HL-60/S4 treated with phorbol 12-myristate 13-acetate at 8.2 ng/mL for 4 days and 3 days (cell line): ENCODE results near the gene TTYH3.

Source experiments
- in situ Hi-C: fragments of 300-500 bp; cut with MboI; formaldehyde crosslinking; loops from 2 replicates; pipeline ENCODE4 v1.15.0; 2022; ENCODE audit warnings: low sequenced_read_pairs

TTYH3 gene

DNA sequence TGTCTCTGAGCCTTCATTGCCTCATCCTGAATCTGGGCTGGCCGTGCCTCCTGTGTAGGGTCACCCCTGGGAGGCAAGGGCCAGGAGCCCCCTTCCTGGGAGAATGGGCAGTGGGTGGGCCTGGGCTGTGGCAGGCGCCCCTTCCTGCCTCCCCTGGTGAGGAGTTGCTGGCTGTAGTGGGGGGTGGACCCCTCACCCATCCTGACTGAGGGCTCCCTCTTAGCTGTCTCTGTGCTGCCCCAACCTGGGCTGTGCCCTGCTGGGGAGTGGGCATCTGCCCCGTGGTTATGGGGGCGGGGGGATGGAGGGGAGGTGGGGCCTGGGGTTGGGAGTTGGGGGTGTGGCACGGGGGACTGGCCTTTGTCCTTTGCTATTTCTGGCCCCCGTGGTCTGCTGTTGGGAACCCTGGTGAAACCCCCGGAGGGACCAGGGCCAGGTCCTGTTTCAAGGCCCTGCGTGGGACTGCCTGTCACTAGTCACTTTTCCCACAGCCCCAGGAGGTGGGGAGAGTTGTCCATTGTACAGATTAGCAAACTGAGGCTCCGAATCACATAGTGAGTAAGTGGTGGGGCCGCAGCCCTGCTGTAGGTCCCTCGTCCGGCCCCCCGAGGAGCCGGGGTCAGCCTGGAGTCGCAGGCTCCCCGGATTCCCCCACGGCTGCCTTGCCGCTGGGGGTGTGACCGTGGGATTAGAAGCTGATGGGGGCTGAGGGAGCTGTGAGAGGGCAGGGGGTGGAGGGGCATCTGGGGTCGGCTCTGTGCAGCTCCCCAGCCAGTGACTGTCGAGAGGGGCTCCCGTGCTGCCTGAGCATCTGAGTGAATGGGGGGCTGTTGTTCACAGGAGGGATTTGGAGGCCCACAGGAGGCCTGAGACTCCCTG lies 2.7 kb downstream of the TTYH3 start:
- in situ Hi-C loops = no loop called here

DNA sequence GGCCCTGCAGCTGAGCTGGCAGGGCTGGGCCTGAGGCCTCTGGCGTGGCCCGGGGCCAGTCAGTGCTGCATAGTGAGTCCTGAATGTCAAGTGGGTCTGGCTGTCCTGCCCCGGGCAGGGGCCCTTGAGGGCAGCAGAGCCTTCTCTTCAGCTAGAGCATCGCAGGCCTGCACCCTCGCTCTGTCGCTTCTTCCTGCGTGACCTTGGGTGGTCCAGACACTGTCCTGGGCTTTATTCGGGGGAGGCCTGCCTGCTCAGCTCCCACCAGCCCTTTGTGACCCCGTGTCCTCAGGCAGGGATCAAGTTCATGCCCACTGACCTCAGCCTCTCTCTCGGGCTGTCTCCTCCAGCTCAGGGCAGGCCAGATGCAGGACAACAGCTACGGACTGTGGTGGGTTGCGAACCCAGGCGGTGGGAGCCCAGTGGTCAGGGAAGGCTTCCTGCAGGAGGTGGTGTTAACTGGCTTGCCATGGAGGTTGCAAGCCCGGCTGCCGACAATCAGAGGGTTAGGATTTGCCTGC lies 3.4 kb downstream of the TTYH3 start:
- in situ Hi-C loops = no loop called here

DNA sequence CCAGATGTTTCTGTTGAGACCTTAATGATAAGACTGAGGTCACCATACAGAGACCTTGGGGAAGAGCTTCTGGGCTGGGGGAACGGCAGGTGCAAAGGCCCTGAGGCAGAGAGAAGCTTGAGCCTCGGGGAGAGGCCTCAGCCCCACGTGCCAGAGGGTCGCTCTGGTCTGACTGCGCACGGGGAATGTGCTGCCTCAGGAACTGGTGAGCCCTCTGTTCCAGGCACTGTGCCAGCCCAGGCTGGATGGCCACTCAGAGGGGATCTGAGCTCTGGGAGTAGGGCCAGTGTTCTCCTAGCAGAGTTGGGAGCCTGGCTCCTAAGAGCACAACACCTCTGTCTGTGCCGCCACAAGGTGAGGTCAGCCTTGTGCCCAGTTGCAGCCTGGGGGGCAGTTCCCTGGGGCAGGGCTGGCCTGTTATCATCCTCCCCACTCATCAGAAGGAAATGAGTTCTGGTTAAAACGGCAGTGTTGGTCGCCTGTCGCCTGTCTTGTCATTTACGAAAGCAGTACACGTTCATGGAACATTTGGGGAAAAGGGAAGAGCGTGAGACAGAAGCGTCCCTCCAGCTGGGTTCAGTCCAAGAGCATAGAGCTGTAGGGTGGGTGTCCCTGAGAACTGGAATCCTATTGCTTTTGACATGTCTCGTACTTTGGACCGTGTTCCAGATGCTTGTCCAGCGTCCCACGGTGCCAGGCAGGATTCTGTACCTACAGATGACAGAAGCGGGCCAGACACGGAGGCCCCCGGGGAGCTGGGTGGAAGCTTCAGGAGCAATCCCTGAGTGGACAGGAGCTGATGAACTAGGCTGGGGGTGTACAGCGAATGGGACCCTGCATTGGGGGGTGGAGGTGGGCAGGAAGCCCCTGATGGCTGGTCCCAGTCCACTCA lies 4.3 kb downstream of the TTYH3 start:
- in situ Hi-C loops = no loop called here

DNA sequence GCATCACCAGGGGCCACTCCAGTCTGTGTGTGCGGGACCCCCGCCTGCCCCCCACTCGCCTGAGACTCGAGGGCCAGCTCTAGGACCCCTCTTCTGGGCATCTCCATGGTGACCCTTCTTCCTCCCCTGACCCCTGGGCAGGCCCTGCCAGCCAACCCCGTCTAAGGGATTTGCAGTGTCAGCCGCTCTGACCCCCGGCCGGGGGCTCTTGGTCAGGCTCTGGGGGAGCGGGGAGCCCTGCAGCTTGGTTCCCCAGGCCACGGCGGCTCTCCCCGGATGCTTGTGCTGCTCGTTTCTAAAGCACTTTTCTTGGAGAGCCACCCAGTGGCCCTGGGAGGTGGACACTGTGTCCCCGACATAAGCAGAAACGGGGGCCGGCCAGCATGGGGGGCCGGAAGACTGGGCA lies 5.3 kb downstream of the TTYH3 start:
- in situ Hi-C loops = no loop called here

DNA sequence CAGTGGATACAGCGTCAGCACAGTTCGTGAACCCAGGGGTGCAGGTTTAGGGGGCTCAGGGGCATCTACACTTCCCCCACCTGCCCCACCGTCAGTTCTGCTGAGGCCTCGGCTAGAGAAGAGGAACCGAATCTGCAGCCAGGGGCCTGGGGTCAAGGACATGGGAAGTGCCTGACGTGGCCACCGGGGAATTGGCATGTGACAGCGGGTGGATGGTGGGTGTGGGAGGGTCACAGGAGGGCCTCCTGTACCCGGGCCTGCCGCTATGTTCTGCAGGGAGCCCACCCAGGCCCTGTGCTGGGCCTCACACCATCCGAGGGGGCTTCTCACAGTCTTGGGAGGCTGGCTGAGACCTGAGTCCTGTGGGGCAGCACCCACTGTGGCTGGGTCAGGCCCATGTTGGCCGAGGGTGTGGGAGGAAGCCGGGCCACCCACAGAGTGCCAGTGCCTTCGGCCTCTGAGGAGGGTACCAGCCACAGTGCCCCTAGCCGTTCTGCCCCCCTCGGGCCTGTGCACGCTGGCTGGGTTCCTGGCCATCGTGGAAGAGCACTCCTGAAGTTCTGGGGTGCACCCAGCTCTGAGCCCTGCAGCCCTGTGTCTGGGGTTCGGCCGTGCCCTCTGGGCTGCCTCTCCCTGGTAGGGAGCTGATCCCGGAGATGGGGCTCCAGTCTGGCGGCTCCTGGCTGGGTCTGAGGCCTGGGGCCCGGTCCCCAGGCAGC lies 5.9 kb downstream of the TTYH3 start:
- in situ Hi-C loops = no loop called here

DNA sequence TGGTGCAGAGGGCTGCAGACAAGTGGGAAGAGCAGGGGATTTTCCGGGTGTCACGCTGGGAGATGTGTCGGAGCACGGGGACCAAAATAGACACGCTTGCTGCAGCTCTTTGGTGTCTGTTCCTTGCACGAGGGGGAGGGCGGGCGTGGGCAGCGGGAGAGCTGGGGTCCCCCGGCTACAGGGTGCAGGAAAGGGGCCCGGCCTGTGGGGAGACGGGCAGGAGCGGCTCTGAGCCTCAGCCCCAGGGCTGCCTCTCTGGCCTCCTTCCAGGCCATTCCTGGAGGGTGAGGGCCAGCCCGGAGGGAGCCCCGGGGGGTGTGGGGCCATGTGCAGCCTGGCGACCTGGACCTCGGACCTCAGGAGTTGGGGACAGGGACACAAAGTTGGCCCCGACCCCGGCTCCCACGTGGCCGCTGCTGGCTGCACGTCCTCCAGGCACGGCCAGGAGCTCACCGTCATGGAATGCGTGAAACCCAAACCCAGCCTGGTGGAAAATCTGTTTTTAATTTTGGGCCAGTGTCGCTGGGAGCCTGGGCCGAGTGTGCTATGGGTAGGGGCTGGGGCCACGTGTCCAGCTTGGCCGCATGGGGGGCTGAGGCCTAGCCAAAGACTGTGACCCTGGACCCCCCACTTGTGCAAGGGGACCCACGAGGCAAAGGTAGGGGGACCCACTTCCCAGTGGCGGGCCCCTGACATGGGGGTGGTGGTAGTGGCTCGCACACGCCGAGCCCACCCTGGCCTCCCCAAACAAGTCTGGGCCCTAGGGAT lies 6.6 kb downstream of the TTYH3 start:
- in situ Hi-C loops = no loop called here

DNA sequence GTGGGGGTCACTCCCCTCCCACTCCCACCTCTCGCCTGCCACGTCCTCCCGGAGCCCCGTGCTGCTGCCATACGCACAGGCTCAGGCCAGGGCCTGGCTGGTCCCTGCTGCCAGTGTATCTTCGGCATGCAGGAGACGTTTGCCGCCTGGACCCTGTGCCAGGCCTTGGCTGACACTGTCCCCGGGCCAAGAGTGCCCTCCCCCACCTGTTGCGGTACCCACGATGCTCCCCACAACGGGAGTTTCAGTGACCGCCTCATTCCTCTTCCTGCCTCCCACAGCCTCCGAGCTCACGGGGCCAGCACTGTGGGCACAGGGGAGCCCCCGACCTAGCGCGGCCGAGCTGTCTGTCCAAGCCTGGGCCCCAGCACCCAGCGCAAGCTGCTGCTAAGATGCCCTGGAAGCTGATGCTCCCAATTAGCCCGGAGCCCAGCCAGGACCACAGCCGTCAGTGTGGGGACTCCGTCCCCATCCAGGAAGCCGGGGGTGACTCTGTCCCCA lies 7.4 kb downstream of the TTYH3 start:
- in situ Hi-C loops = no loop called here

DNA sequence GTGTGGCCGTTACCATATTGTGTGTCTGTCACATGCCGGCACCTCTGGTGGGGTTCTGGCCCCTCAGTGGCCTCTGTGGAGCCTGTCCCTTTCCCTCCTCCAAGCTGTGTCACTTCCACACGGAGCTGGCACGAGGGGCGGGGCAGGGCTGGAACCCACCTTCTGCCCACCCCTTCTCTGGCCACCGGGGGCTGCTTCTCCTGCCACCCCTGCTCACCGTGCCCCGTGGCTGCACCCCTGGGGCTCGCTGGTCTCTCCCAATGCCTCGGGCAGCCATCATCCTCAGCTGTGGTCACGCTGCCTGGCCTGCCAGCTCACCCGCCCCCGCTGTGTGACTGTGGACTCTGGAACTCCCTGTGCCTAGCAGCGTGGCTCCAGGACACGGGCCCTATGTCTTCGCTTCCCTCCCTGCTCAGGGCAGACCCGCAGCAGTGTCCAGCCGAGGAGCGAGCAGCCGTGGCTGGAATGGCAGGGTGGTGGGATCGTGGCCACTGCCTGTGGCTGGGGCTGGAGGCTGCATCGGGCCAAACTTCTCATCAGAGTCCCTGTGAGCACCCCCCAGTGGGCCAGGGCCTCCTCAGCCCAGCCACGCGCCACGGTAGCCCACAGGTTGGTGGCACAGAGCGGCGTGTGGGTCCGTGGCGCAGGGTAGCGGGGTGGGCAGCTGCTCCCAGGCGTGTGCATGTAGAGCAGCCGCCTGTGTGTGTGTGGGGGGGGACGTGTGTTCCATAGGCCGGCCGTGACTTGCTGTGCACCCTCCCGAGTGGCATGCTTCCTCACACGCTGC lies 8.1 kb downstream of the TTYH3 start:
- in situ Hi-C loops = no loop called here

DNA sequence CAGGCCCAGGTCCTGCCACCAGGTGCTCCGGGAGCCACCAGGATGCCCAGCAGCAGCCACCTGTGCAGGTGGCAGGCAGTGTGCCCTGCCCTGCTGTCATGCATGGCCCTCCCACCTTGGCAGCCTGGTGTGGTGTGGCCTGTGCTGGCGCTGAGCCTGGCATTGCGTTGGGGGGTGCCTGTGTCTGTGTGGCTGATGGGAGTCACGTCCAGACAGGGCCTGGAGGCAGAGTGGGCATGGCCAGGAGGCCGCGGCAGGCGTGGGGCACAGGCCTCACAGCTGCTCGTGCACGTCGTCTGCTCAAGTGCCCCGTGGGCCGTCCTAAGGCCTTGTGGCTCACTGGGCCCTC lies 8.7 kb downstream of the TTYH3 start:
- in situ Hi-C loops = no loop called here

DNA sequence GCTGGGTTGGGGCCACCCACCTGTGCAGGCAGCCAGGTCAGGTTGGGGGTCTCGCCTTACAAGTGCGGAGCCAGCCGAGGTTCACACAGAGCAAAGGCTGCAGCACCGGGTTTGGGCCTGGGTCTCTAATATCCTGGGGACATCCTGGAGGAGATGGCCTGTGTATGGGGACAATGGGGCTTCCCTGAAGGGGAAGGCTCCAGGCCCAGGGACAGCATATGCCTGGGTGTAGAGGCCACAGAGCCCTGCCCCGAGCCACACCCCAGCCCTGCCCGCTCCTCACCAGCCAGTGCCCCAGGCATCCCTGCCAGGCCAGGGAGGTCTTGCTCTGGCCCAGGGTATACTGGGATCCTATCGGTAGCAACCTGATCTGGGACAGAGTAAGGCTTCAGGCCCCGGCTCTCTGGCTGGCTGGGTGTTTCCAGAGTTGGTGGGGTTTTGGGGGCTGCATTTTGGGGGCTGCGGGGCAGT lies 9.1 kb downstream of the TTYH3 start:
- in situ Hi-C loops = no loop called here

DNA sequence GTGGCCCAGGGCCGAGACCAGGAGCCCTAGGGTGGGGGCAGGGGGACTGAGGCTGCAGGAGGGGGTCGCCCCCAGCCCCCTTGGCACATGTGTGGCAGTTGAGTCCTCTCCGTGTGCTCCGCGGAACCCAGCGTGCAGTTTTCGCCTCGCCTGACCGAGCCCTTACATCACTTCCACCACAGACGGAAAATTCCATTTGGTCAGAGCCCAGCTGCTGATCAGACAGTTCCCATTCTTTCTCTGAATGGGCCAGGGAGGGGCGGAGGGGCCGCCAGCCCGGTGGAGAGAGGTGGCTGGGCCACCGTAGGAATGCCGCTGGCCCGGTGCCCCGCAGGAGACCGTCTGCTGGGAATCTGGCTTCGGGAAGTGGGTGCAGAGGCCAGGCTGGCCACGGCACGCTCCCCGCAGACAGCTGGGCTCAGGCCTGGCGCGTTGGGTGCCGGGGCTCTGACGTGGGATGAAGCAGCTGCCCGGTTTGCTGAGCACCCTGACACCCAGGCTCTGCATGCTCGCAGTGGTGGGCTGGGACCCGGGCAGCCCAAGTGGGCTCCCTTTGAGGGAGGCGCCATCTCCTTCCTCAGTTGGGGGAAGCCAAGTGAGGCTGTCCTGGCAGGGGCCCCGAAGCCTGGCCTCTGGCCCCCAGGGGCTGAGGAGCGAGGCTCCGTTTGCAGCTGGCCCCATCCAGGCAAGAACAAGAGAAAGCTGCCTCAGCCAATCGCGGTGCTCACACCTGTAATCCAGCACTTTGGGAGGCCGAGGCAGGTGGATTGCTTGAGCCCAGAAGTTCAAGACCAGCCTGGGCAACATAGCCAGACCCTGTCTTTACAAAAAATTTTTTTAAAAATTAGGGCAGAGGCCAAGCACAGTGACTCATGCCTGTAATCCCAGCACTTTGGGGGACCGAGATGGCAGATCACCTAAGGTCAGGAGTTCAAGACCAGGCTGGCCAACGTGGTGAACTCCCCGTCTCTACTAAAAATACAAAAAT lies 9.9 kb downstream of the TTYH3 start:
- in situ Hi-C loops = no loop called here

DNA sequence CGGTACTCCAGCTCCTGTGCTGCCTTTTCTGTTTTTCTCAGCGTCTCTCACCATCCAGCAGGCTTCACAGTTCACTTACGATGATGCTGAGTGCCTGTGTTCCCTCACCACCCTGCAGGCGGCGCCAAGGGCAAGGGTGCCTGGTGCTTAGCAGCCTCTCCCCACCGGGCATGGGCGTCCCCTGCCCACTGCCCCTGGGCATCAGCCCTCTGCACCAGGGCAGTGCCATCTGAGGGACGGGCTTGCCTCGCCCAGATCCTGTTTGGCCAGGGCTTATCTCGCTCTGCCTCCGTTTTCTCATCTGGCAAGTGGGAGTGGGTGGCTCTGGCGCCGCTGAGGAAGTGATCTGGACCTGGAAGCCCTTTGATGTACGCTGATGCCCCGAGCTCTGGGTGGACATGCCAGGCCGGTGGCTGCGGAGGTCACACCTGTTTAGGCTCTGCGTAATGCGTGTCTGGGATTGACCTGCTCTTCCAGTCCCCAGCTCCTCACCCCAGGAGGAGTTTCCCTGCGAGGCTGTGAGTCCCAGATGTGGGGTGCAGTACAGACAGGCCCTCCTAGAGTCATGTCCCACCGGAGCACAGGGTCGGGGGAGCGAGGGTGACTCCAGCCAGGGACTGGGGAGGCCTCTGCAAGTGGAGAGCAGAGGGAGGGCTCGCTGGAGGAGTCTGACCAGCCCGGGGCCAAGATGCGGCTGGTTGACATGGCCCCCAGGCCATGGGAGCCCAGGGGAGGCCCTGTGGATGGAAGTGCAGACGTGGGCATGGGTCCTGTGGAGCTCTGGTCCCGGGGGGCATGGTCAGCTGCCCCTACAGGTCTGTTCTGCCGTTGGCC lies 11.8 kb downstream of the TTYH3 start:
- in situ Hi-C loops = no loop called here

DNA sequence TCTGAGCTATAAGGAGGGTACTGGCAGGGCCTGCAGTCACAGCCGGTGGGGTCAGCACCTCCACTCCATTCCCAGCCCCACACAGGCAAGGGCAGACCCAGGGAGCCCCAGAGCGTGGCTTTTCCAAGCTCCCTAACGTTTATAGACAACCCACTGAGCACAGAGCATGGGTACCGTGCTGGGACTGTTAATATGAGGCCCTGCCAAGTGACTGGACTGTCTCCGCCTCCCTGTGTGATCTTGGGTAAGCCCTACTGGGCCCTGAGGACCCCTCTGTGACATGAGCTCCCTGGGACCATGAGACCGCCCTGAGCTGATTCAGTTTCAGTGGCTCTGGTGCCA lies 12.4 kb downstream of the TTYH3 start:
- in situ Hi-C loops = no loop called here

DNA sequence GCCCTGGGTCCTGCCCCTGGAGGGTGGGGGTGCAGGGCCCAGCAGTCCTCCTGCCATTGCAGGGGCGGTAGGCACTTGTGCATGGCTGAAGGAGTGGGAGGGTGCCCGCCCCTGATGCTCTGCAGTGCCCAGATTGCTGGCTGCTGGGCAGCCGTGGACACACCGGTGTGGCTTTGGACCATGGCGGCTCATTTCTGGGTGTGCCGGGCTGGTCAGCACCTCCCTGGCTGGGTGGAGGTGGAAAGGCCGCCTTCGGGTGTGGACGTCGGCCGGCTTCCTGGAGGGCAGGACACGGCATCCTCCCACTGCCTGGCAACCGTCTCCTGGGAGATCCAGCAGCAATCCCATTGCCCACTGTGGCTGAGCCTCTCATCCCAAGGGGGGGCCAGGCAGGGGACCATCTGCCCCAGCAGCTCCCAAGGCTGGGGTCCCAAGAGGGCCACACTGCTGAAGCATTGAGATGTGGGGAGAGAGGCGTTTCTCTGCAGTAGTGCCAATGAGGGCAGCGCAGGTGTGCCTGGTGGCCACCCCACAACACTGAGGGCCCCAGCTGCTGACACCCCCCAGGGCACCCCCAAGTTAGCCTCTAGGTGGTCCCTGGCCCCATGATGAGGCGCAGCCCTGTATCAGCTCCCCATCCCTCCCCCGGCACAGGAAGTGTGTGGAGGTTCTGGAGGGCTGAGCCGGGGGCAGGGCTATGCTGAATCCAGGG lies 12.9 kb downstream of the TTYH3 start:
- in situ Hi-C loops = no loop called here

DNA sequence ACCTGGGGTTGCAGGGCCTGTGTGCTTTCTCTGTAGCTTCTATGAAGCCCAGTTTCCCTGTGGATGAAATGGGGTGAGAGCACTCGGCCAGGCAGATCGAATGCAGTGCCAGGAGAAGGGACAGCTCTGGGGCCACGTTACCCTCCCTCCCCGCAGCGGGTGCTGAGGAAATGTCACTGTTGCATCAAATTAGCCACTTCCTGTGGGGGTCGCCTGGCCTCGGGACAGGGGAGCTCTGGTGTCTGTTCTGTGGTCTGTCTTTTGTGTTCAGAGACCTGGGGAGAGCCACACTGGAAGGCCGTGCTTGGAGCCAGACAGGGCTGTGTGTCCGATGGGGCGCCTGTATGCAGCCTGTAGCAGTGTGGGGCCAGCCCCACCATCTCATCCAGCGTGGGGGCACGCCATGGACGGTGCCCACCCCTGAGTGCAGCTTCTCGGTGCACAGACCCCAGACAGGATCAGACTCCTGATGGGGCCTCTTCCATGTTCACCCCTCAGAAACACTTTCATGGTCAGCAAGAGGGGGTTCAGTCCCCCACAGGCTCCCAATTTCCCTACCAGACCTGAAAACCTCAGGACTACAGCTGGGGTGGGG lies 13.6 kb downstream of the TTYH3 start:
- in situ Hi-C loops = no loop called here

DNA sequence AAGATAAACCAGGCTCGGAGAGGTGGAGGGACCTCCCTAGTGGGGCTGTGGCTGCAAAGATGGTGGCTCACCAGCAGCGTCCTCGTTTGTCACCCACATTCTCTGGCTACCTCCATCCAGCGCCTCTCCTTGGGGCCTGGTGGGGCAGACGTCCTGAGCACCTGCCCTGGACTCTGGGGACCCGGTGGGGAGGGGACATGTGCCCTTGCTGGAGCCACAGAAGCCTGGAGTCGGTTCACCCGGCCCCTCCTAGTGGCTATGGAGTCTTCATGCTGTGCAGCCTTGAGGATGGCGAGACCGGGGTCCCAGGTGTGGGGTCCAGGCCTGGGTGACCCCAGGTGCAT lies 14.5 kb downstream of the TTYH3 start:
- in situ Hi-C loops = no loop called here
